Hematopoietic multipotent progenitor cell treated with erythropoietin and hydrocortisone succinate and interleukin-3 and kit ligand, for 6 days (in vitro differentiated cells): ENCODE measurements around the gene TAOK1.
"Not testable (repeated sequence)": the region's sequence is repeated elsewhere in the genome, so short reads cannot be mapped to it uniquely, and the experiment has no call there.

Source experiments
- DNase-seq: peaks from one replicate; pipeline ENCODE4 v3.0.0-alpha.2; 2015

TAOK1 gene

DNA sequence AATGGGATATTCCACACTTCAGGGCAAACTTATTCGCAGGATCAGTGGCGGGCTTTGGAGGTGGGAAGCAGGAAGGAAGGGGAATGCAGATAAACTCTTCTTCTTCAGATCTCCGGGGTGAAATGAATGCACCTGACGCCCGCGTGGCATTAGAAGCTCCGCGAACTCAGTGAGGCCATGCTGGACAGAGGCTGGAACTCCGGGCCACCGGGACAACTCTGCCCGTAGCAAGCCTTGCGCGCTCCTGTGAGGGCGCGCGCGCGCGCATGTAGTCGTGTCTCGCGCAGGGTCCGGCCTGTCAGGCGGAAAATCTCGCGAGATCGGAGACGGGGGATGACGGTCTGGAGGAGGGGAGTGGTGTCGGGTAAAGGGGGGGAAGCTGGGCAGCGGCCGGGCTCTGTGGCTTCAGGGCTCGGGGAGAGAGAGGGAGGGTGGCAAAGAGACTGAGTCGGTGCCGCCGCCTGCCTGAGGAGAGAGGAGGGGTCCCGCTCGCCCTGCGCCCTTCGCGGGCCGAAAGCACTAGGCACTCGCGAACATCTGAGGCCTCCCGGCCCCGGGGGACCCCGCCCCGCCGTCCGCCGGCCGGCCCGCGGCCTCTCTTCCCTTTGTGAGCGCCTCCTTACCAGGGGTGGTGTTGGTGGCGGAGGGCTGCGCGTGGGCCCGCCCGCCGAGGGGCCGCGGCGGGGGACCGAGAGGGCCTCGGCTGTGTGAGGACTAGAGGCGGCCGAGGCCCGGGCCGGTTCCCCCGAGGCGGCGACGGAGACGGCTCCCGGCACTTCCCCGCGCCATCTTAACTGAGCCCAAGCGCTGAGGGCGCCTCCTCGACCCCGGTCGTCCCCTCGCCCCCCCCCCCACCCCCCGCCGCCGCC lies at the start of gene TAOK1:
TAOK1 (plus strand) TSS at position 382 of the 869 bp plus-strand sequence. CDS start 61,186 bp downstream, outside the sequence.
- peak; percentile 99 for DNase-seq

DNA sequence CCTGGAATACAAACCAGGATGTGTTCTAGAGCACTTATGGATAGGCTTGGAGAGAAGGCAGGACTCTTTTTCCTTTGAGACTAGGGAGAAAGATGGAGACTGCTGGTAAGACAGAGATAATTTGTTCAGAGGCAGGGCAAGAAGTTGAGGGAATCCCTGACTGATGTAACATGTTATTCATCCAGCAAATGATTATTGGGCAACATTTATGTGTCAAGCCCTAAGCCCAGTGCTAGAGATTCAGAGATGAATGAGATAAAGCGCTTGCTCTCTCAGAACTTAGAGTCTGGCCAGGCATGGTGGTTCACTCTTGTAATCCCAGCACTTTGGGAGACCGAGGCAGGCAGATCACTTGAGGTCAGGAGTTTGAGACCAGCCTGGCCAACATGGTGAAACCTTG lies 48.4 kb upstream of the TAOK1 start:
- peak; percentile 63 for DNase-seq

DNA sequence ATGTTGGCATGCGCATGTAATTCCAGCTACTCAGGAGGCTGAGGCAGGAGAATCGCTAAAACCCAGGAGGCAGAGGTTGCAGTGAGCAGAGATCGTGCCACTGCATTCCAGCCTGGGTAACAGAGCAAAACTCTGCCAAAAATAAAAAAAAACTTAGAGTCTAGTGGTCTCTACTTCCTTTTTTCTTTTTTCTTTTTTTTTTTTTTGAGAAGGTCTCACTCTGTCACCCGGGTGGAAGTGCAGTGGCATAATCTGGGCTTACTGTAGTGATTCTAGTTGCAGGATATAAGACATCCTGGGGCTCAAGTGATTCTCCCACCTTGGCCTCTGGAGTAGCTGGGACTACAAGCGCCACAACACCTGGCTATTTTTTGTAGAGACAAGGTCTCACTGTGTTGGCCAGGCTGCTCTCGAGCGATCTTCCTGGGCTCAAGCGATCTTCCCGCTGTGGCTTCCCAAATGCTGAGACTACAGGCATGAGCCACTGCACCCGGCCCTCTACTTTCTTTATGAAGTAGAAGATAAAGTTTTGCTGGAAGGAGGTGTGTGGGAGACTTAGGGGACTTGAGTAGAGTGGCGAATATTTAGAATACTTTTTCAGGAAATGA lies 47.9 kb upstream of the TAOK1 start:
- DNase-seq, result peak; percentile 44

DNA sequence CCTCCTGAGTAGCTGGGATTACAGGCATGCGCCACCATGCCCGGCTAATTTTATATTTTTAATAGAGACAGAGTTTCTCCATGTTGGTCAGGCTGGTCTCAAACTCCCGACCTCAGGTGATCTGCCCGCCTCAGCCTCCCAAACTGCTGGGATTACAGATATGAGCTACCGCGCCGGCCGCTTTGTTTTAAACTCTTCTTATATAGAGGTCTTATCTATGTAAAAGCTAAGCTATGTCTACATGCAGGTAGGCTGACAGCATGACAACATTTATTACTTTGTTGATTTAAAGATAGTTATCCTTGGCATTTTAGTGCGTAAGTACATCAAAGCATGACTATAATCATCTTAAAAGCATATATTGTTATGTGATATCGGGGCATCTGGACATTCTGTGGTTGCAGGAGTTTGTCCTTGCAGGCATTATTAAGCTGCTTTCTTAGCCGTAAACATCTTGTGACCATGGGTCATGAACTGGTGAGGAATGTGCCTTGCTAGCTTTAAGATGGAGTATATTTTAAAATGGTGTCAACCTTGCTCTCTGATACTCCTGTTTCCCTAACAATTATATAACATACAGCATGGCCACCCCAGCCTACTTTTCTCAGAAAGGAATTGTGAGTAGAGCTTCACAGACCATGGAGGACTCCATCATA lies 45.8 kb upstream of the TAOK1 start:
- DNase-seq, result no peak

DNA sequence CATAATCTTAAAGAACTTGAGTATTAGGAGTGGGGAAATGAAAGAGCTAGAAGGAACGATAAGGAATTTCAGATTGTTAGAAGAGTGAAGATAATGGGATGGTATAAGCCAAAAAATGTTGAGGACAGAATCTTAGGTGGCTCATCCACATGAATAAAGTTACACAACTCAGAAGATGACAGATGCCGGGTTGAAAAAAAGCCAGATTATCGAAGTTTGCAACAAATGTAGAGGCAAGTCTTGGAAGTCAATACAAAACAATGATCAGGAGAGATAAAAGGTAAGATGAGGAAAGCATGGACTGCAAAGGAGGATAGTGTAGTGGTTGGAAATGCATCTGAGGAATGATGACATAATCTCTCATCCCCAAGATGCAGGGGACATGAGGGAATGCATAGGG lies 45.1 kb upstream of the TAOK1 start:
- no peak for DNase-seq

DNA sequence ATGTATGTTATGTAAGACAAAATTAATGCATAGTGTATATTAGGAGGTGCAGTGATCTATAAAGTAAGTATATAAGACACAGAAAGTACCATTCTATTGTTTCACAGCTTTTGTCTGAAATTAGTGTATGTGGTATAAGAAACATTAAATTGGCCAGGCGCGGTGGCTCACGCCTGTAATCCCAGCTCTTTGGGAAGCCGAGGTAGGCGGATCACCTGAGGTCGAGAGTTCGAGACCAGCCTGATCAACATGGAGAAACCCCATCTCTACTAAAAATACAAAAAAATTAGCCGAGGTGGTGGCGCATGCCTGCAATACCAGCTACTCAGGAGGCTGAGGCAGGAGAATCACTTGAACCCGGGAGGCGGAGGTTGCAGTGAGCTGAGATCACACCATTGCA lies 44.7 kb upstream of the TAOK1 start:
- DNase-seq, result not testable (repeated sequence)

DNA sequence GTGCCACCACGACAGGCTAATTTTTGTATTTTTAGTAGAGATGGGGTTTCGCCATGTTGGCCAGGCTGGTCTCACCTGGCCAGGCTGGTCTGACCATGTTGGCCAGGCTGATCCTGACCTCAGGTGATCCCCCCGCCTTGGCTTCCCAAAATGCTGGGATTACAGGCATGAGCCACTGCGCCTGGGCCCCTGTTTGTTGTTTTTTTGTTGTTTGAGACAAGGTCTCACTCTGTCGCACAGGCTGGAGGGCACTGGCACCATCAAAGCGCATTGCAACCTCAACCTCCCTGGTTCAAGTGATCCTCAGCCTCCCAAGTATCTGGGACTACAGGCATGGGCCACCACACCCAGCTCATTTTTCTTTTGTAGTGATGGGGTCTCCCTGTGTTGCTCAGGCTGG lies 43.7 kb upstream of the TAOK1 start:
- no peak for DNase-seq

DNA sequence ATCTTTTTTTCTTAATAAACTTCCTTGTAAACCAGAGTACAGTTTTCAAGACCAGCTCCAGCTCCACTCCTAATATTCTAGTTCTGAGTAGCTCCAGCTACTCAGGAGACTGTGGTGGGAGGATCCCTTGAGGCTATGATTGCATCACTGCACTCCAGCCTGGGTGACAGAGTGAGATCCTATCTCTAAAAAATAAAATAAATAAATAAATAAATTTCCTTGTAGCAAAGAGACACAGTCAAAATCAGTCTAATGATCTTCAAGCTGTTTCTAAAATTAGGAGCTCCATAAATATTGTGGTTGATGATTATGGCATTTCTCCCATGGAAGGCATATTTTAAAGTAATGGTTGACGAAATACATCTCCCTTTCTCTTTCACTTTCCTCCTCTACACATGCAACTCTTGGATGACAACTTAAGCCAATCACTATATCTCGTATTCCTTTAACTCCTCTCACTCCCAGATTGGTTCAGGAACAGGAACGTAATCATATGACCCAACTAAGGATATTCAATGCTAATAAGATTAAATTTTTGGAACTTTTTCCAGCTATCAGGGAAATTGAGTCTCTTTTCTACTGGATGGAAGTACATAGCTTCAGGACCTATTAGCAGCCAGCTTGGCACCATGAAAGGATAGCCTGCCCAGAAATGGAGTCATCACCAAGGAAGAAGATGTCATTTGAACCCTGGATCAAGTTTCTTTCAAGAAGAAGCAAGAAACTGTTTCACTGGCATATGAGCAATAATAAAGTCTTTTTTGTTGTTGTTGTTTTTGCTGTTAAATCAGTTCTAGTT lies 42.1 kb upstream of the TAOK1 start:
- DNase-seq, result no peak

DNA sequence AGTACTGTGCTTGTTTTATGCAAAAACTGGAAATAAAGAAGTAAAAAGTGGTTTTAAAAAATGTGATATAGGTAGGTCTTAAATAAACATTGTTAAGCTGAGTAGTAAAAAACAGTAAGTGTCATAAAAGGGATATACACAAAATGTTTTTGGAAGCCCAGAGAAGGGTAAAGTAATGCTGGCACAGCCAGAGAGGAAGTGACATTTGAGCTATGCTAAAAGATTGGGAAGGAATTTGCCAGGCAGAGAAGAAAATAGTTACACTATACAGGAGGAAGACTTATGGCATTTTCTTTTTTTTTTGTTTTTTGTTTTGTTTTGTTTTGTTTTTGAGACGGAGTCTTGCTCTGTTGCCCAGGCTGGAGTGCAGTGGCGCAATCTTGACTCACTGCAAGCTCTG lies 40.8 kb upstream of the TAOK1 start:
- DNase-seq, result no peak

DNA sequence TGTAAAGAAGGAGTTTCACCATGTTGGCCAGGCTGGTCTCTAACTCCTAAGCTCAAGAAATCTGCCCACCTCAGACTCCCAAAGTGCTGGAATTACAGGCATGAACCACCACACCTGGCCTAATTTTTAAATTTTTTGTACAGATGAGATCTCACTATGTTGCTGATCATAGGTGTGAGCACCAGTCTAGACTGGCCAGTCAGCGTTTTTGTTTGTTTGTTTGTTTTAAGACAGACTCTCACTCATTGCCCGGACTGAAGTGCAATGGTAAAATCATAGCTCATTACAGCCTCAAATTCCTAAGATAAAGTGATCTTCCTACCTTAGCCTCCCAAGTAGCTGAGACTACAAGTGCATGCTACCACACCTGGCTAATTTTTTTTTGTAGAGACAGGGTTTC lies 38.0 kb upstream of the TAOK1 start:
- no peak for DNase-seq

DNA sequence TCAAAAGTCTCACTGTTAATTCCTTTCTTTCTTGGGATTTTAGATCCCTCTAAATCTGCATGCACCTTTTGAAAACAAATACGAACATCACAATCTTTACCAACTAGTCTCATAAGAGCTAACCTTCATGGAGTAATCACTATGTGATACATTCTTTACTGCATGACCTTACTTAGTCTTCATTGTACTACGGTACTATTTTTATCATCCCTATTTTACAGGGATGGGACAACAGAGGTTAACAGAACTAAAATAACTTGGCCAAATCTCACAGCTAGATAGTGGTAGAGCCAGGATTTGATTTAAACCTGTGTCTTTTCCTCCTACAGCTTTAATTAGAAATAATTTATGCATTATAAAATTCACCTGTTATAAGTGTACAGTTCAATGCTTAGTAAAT lies 32.9 kb upstream of the TAOK1 start:
- DNase-seq, result no peak

DNA sequence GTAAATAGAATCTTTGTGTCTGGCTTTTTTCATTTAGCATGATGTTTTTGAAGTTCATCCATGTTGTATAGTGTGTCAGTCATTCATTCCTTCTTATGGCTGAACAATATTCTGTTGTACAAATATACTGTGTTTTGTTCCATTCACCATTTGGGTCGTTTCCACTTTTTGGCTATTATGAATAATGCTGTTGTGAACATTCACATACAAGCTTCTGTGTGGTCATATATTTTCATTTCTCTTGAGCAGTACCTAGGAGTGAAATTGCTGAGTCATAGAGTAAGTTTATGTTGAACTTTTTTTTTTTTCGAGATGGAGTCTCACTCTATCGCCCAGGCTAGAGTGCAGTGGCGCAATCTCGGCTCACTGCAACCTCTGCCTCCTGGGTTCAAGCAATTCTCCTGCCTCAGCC lies 32.3 kb upstream of the TAOK1 start:
- DNase-seq, result peak; percentile 50

DNA sequence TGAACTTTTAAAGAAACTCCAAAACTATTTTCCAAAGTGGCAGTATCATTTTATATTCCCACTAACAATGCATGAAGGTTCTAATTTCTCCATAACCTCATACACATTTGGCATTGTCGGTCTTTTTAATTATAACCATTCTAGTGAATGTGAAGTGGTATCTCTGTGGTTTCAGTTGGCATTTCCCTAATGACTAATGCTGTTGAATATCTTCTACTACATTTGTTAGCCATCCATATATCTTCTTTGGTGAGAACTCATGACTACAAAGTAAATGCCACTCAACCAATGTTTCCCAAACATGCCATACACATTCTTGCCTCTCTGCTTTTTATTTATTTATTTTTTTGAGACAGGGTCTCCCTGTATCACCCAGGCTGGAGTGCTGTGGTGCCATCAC lies 31.7 kb upstream of the TAOK1 start:
- no peak for DNase-seq

DNA sequence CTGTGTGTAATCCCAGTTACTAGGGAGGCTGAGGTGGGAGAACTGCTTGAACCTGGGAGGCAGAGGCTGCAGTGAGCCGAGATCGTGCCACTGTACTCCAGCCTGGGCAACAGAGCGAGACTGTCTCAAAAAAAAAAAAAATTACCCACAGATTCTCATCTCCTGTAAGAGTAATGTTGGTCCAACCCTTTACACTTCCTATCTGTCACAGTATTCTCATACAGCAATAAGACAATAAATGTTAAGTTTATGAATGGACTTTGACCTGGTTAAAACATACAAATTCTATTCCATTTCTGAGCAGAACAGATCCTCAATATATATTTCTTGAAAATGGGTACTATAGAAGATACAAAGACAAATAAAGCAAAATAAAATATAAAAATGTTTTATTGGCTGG lies 30.4 kb upstream of the TAOK1 start:
- DNase-seq, result no peak

DNA sequence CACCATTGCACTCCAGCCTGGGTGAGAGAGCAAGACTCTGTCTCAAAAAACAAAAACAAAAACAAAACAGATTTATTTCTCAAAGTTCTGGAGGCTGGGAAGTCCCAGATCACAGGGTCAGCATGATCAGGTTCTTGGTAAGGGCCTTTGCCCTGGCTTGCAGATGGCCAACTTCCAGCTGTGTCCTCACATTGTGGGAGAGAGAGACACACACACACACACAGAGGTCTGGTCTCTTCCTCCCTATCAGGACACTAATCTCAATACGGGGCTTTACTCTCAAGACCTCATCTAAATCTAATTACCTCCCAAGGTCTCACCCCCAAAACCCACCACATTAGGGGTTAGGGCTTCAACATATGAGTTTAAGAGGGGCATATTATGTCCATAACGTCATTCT lies 26.4 kb upstream of the TAOK1 start:
- no peak for DNase-seq

DNA sequence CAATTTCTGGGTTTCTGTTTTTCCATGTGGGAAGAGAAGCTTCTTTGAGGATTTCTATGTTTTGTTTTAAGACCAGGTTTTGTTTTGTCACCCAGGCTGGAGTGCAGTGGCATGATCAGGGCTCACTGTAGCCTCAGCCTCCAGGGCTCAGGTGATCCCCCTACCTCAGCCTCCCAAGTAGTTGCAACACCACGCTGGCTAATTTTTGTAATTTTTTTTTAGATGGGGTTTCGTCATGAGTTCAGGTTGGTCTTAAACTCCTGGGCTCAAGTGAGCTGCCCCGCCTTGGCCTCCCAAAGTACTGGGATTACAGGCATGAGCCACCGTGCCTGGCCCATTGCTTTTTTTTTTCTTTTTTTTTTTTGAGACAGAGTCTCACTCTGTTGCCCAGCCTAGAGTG lies 25.5 kb upstream of the TAOK1 start:
- no peak for DNase-seq

DNA sequence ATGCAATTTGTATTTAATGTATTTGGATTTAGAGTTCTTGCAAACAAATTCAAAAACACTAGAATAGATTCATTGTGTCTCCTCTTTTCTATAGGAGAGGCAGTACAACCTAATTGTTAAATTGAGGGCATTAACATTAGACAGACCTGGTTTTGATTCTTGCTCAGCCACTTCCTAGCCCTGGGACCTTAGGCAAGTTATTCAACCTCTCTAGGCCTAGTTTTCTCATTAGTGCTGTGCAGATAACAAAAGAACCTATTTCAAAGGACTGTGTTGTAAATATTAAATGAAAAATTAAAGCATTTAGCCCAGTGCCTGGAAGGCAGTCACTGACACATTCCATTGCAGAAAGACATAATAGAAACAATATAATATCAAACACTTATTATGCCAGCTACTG lies 22.0 kb upstream of the TAOK1 start:
- DNase-seq, result no peak

DNA sequence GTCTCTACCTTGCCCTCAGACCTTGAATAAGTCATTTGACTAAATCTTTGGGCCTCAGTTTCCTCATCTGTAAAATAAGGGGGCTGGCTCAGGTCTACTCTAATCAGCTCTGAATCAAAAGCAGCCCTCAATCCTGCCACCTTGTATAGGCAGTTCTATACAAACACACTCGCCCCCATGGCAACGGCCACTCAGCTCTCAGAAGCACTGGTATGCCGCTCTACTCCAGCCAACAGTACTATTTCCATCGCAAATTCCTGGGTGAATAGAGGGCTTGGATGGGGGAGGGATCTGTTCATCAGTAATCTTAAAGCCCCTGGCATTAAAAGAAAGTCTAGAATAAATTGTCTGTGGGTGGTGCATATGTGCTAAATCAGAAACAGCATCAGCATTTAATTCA lies 21.2 kb upstream of the TAOK1 start:
- no peak for DNase-seq

DNA sequence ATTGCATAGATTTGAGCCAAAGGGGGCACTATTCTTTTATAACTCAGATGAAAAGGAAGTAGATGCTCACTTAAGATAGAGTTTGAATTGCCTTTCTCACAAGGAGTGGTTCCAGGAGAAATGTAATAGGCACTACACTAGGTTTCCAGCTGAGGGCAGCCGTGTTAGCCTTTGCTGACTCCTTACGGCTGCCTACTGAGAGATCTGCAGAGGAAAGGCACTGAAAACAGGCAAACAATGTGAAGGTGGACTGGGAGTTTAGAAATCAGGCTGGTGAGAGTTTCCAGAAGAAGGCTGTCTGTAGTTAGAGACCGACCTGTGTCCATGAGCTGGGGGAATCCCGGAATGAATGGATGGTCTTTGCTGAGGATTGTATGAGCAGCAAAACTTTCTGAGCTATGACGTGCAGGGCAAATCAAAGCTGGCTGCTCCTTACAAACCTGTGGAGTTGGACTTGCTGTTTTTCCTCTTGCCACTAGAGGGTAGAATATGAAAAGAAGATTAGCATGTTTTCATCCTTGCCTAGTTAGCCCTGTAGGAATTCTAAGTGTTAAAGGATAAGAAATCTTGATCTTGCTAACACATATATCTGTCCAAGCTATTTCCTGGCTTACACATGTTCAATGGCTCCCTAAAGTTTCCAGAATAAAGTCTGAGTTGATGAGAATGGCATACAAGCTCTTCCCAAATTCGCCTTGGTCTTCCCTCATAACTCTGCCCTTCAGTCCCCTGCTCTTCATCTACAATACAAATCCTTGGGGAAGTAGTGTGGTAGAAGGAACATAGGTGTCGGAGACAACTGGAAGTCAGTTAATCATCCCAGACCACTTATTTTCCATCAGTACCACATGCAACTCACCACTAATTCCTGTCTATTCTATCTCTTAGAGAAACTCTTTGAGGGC lies 20.1 kb upstream of the TAOK1 start:
- peak; percentile 80 for DNase-seq

DNA sequence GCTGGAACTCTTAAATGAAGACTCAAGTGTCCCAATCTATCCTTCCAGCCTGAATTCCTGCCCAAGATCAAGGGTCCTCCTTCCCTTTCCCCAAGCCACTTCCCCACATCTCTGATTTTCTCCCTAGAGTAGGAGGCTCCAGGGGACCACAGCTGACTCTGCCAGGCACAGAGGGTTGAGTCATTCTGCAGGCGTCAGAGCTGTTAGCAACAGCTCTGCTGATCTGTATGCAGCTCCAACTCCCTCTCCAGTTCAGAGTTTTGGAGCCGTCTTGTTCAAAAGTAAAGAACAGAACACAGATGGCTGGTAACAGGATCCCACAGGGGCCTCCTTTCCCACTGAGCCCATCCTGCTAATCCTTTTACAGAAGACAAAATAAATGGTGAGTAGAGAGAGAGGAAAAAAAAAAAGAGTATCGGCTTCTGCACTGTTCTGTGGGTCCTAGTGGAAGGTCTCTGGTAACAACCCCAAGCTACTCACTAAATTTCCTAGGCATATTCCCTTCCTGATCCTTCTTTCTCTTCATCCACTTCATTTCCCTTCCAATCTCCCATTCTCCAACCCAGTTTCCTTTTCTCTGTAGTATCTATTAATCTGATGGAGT lies 13.4 kb upstream of the TAOK1 start:
- no peak for DNase-seq

DNA sequence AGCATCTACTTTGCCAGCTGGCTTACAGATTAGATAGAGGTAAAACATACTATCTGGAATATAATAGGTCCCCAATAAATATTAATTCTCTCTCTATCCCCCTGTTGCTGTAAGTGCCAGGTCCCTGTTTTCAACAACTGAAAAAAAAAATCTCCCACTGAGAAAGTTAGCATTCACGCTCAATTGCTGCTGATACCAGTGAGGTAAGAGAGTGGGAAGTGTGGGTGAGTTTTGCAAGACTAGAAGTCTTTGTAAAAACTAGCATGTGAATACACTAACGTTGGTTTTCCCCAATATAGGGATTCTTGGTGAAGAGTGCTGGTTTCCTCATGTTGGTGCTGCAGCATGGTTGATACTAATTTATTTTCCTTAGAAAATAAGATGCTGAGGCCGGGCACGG lies 11.7 kb upstream of the TAOK1 start:
- DNase-seq, result no peak
